Measurements from ENCODE around the gene SDR42E2.
"Not testable (repeated sequence)": the region's sequence is repeated elsewhere in the genome, so short reads cannot be mapped to it uniquely, and the experiment has no call there.

SDR42E2 gene

GRCh38 chr16:22194707-22195444 lies 32.6 kb downstream of the SDR42E2 start:
- TF ChIP-seq CTCF (IDR thresholded peaks at IDR 0.05): no peak
- H3K27ac ChIP-seq: peak overlapping the region; percentile 67
- H3K4me3 ChIP-seq (ENCODE audit: low read depth in 1 of 2, low read length in 1 of 2): peak overlapping the region; percentile 66 to 72
- no peaks in the 10 kb centered on the region for H3K36me3 ChIP-seq
- H3K9me3 ChIP-seq: no peaks in the 10 kb centered on the region
- H3K4me1 ChIP-seq (ENCODE audit: control insufficient read depth in 1 of 2, insufficient read depth in 1 of 2, low read depth in 1 of 2, low read length in 1 of 2): peaks cover 33 to 35% of the 10 kb centered on the region in 2 experiments
- no peaks in the 10 kb centered on the region for H3K27me3 ChIP-seq

- Histone ChIP-seq H3K4me1 (ENCODE audit: control insufficient read depth in 1 of 2, insufficient read depth in 1 of 2, low read depth in 1 of 2, low read length in 1 of 2) (peaks cover 31% of the 10 kb centered on the region in 2 experiments), H3K4me3 (ENCODE audit: low read depth in 1 of 2, low read length in 1 of 2) (peak overlapping the region; percentile 66 to 72), H3K27ac (peak overlapping the region; percentile 67), H3K27me3 (no peaks in the 10 kb centered on the region), H3K36me3 (no peaks in the 10 kb centered on the region), H3K9me3 (no peaks in the 10 kb centered on the region)
- no peak for TF ChIP-seq CTCF (IDR thresholded peaks at IDR 0.05)
Measured at GRCh38 chr16:22195445-22195694, 33.1 kb downstream of the SDR42E2 start.

GRCh38 chr16:22195695-22196558 lies 33.6 kb downstream of the SDR42E2 start:
- Histone ChIP-seq H3K4me1 (ENCODE audit: control insufficient read depth in 1 of 2, insufficient read depth in 1 of 2, low read depth in 1 of 2, low read length in 1 of 2) (peaks cover 31% of the 10 kb centered on the region in 2 experiments), H3K9me3 (no peaks in the 10 kb centered on the region), H3K27me3 (no peaks in the 10 kb centered on the region), H3K27ac (peak overlapping the region; percentile 67), H3K4me3 (ENCODE audit: low read depth in 1 of 2, low read length in 1 of 2) (peak overlapping the region; percentile 66 to 72), H3K36me3 (no peaks in the 10 kb centered on the region)
- peak; percentile 78 for TF ChIP-seq CTCF (IDR thresholded peaks at IDR 0.05)

GRCh38 chr16:22196559-22197168 lies 34.4 kb downstream of the SDR42E2 start:
- peaks cover 28% of the 10 kb centered on the region in 2 experiments for H3K4me1 ChIP-seq (ENCODE audit: control insufficient read depth in 1 of 2, insufficient read depth in 1 of 2, low read depth in 1 of 2, low read length in 1 of 2)
- peak overlapping the region; percentile 66 to 72 for H3K4me3 ChIP-seq (ENCODE audit: low read depth in 1 of 2, low read length in 1 of 2)
- H3K9me3 ChIP-seq, H3K27me3 ChIP-seq, H3K36me3 ChIP-seq, H3K27ac ChIP-seq: not testable (repeated sequence)

- Histone ChIP-seq H3K4me3 (ENCODE audit: low read depth in 1 of 2, low read length in 1 of 2) (no peak overlapping the region), H3K4me1 (ENCODE audit: control insufficient read depth in 1 of 2, insufficient read depth in 1 of 2, low read depth in 1 of 2, low read length in 1 of 2) (peaks cover 17 to 19% of the 10 kb centered on the region in 2 experiments), H3K27ac (no peak overlapping the region), H3K9me3 (no peaks in the 10 kb centered on the region), H3K27me3 (no peaks in the 10 kb centered on the region), H3K36me3 (no peaks in the 10 kb centered on the region)
- TF ChIP-seq CTCF (IDR thresholded peaks at IDR 0.05): no peak
Measured at GRCh38 chr16:22198547-22199293, 36.4 kb downstream of the SDR42E2 start.
